ENCODE results near the gene STON1.

Gene STON1

GRCh38 chr2:48584551-48584950 lies 54.6 kb downstream of the STON1 start:
- Histone ChIP-seq H3K4me2 (no peak overlapping the region), H3K4me1 (ENCODE audit: low read depth, poor library complexity, severe bottlenecking) (no peaks in the 10 kb centered on the region), H3K9ac (no peak overlapping the region), H4K20me1 (ENCODE audit: insufficient read depth) (no peaks in the 10 kb centered on the region), H3K27ac (no peak overlapping the region), H3K79me2 (ENCODE audit: insufficient read depth, low read depth) (no peaks in the 10 kb centered on the region), H3K36me3 (ENCODE audit: insufficient read depth) (no peaks in the 10 kb centered on the region), H3K4me3 (IDR thresholded peaks at IDR 0.05; ENCODE audit: insufficient read depth, low read depth, low read length) (no peak overlapping the region), H2AFZ (ENCODE audit: low read depth) (no peak overlapping the region), H3K27me3 (ENCODE audit: insufficient read depth, low read depth) (no peaks in the 10 kb centered on the region)
- no peak for TF ChIP-seq CTCF (conservative IDR thresholded peaks at IDR 0.05; ENCODE audit: low read depth, low read length)

- Histone ChIP-seq H2AFZ (ENCODE audit: low read depth) (no peak overlapping the region), H3K27ac (no peak overlapping the region), H3K4me2 (no peak overlapping the region), H3K9ac (no peak overlapping the region), H3K27me3 (ENCODE audit: insufficient read depth, low read depth) (no peaks in the 10 kb centered on the region), H3K4me3 (IDR thresholded peaks at IDR 0.05; ENCODE audit: insufficient read depth, low read depth, low read length) (no peak overlapping the region), H3K36me3 (ENCODE audit: insufficient read depth) (no peaks in the 10 kb centered on the region), H3K4me1 (ENCODE audit: low read depth, poor library complexity, severe bottlenecking) (no peaks in the 10 kb centered on the region), H4K20me1 (ENCODE audit: insufficient read depth) (no peaks in the 10 kb centered on the region), H3K79me2 (ENCODE audit: insufficient read depth, low read depth) (no peaks in the 10 kb centered on the region)
- no peak for TF ChIP-seq CTCF (conservative IDR thresholded peaks at IDR 0.05; ENCODE audit: low read depth, low read length)
These were observed 56.5 kb downstream of the STON1 start for GRCh38 chr2:48586433-48586832.

- Histone ChIP-seq H3K4me2 (no peak overlapping the region), H3K79me2 (ENCODE audit: insufficient read depth, low read depth) (no peaks in the 10 kb centered on the region), H3K9ac (no peak overlapping the region), H3K27ac (no peak overlapping the region), H3K36me3 (ENCODE audit: insufficient read depth) (no peaks in the 10 kb centered on the region), H4K20me1 (ENCODE audit: insufficient read depth) (no peaks in the 10 kb centered on the region), H3K27me3 (ENCODE audit: insufficient read depth, low read depth) (no peaks in the 10 kb centered on the region), H3K4me3 (IDR thresholded peaks at IDR 0.05; ENCODE audit: insufficient read depth, low read depth, low read length) (no peak overlapping the region), H3K4me1 (ENCODE audit: low read depth, poor library complexity, severe bottlenecking) (no peaks in the 10 kb centered on the region), H2AFZ (ENCODE audit: low read depth) (no peak overlapping the region)
- TF ChIP-seq CTCF (conservative IDR thresholded peaks at IDR 0.05; ENCODE audit: low read depth, low read length) = no peak
These were observed 57.6 kb downstream of the STON1 start for GRCh38 chr2:48587560-48587959.

- no peak overlapping the region for H3K27ac ChIP-seq
- H3K27me3 ChIP-seq (ENCODE audit: insufficient read depth, low read depth) = no peaks in the 10 kb centered on the region
- no peaks in the 10 kb centered on the region for H3K79me2 ChIP-seq (ENCODE audit: insufficient read depth, low read depth)
- no peaks in the 10 kb centered on the region for H3K4me1 ChIP-seq (ENCODE audit: low read depth, poor library complexity, severe bottlenecking)
- H3K36me3 ChIP-seq (ENCODE audit: insufficient read depth) = no peaks in the 10 kb centered on the region
- no peak overlapping the region for H3K4me2 ChIP-seq
- H2AFZ ChIP-seq (ENCODE audit: low read depth) = no peak overlapping the region
- no peak overlapping the region for H3K4me3 ChIP-seq (IDR thresholded peaks at IDR 0.05; ENCODE audit: insufficient read depth, low read depth, low read length)
- no peak overlapping the region for H3K9ac ChIP-seq
- TF ChIP-seq CTCF (conservative IDR thresholded peaks at IDR 0.05; ENCODE audit: low read depth, low read length) = no peak
- no peaks in the 10 kb centered on the region for H4K20me1 ChIP-seq (ENCODE audit: insufficient read depth)
These were observed 58.0 kb downstream of the STON1 start for GRCh38 chr2:48587961-48588360.

- no peaks in the 10 kb centered on the region for H3K79me2 ChIP-seq (ENCODE audit: insufficient read depth, low read depth)
- H3K4me2 ChIP-seq = no peak overlapping the region
- H3K4me1 ChIP-seq (ENCODE audit: low read depth, poor library complexity, severe bottlenecking) = no peaks in the 10 kb centered on the region
- H2AFZ ChIP-seq (ENCODE audit: low read depth) = no peak overlapping the region
- no peak overlapping the region for H3K4me3 ChIP-seq (IDR thresholded peaks at IDR 0.05; ENCODE audit: insufficient read depth, low read depth, low read length)
- no peak overlapping the region for H3K9ac ChIP-seq
- H3K36me3 ChIP-seq (ENCODE audit: insufficient read depth) = no peaks in the 10 kb centered on the region
- H3K27ac ChIP-seq = no peak overlapping the region
- H3K27me3 ChIP-seq (ENCODE audit: insufficient read depth, low read depth) = no peaks in the 10 kb centered on the region
- H4K20me1 ChIP-seq (ENCODE audit: insufficient read depth) = no peaks in the 10 kb centered on the region
- TF ChIP-seq CTCF (conservative IDR thresholded peaks at IDR 0.05; ENCODE audit: low read depth, low read length) = no peak
These were observed 58.8 kb downstream of the STON1 start for GRCh38 chr2:48588745-48589144.
